ENCODE measurements around the gene PLRG1.

Gene PLRG1

GRCh38 chr4:154517591-154517990, 32.6 kb downstream of the PLRG1 start:
- DNase-seq: no peak

GRCh38 chr4:154516318-154517029, 33.7 kb downstream of the PLRG1 start:
- no peak for DNase-seq

GRCh38 chr4:154511981-154512380, 38.2 kb downstream of the PLRG1 start:
- no peak for DNase-seq

- DNase-seq: no peak
These were observed 38.7 kb downstream of the PLRG1 start for GRCh38 chr4:154511548-154511947.

- DNase-seq: no peak
These were observed 43.0 kb downstream of the PLRG1 start for GRCh38 chr4:154507156-154507555.

- no peak for DNase-seq
These were observed 43.9 kb downstream of the PLRG1 start for GRCh38 chr4:154506253-154506652.

- peak; percentile 4 for DNase-seq
These were observed 46.6 kb downstream of the PLRG1 start for GRCh38 chr4:154503598-154503997.

GRCh38 chr4:154502111-154502510, 48.1 kb downstream of the PLRG1 start:
- DNase-seq: no peak

- no peak for DNase-seq
These were observed 52.3 kb downstream of the PLRG1 start for GRCh38 chr4:154497889-154498288.

- DNase-seq: no peak
These were observed 54.3 kb downstream of the PLRG1 start for GRCh38 chr4:154495867-154496266.

GRCh38 chr4:154492288-154492687, 57.9 kb downstream of the PLRG1 start:
- no peak for DNase-seq

- DNase-seq: no peak
These were observed 58.6 kb downstream of the PLRG1 start, which contains the start of gene DCHS2 for GRCh38 chr4:154491341-154492271. Gene DCHS2 (minus strand): TSS chr4:154491799. CDS start chr4:154491355, 444 bp downstream.

GRCh38 chr4:154490583-154491340, 59.4 kb downstream of the PLRG1 start:
- no peak for DNase-seq

- DNase-seq: no peak
These were observed 60.0 kb downstream of the PLRG1 start for GRCh38 chr4:154490234-154490582.

GRCh38 chr4:154489558-154490233, 60.5 kb downstream of the PLRG1 start:
- DNase-seq: no peak

GRCh38 chr4:154487145-154487544, 63.1 kb downstream of the PLRG1 start:
- DNase-seq: no peak

GRCh38 chr4:154485127-154485773, 65.0 kb downstream of the PLRG1 start:
- DNase-seq: no peak

All from CD4-positive, alpha-beta T cell treated with Interleukin-12 subunit alpha and Interleukin-12 subunit beta, for 1 hour (primary cell).